RWPE1 (cell line): ENCODE data around the gene SMARCAL1.
A peak's percentile ranks its signal among the peaks of the same experiment; 100 is the strongest.

ENCODE experiments used
- CTCF ChIA-PET: fragments of 350-600 bp; sonication (Branson Sonifier 250); formaldehyde crosslinking; extraction: SDS; loops from one replicate; lab custom pipeline; 2021; lab: Yijun Ruan, JAX
- POLR2A ChIA-PET: fragments of 400-600 bp; formaldehyde crosslinking; extraction: SDS; loops from one replicate; lab custom pipeline; 2020; ENCODE audit warnings: antibody characterized with exemption; ENCODE audit not compliant: low non-redundant PET; lab: Yijun Ruan, JAX
- DNase-seq: peaks from one replicate; pipeline ENCODE4 v3.0.0; 2012; ENCODE audit warnings: low spot score
- H3K27ac ChIP-seq: fragments of 450-650 bp; 2 replicates; pipeline ENCODE4 v1.5.1; 2017
- TF ChIP-seq, protein P1 (sequence below): fragments of 450-650 bp; conservative IDR thresholded peaks from 2 replicates; pipeline ENCODE4 v1.5.1; 2017; ENCODE audit warnings: low read depth, mild to moderate bottlenecking

Gene SMARCAL1

DNA sequence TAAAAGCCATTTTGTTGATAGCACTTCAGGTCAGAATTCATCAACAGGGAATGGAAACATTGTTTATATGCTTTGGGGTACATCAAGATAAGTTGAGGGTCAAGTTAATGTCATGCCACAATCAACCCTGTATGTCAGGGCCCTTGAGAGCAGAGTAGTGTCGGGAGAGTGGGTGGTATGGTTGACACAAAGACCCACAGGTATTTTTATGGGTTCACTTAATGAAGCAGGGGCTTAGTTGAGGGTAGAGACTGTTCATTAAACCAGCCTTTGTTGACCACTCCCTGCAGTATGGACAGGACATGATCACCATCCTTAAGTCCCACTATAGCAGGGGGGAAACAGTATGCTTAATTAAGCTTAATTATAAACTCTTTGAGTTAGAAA is 92.1 kb downstream of the SMARCAL1 start:
- DNase-seq = no peak
- H3K27ac ChIP-seq = no peak overlapping the region
- ChIA-PET CTCF (interaction anchor here (0.6 kb wide), 1 partner anchor 1146 kb away, joined by 3 read pairs; no protein-coding TSS in a partner anchor), POLR2A (interaction anchor here (0.7 kb wide), 1 partner anchor 92 kb away, joined by 21 read pairs; no protein-coding TSS in a partner anchor)
- TF ChIP-seq, protein P1, sequence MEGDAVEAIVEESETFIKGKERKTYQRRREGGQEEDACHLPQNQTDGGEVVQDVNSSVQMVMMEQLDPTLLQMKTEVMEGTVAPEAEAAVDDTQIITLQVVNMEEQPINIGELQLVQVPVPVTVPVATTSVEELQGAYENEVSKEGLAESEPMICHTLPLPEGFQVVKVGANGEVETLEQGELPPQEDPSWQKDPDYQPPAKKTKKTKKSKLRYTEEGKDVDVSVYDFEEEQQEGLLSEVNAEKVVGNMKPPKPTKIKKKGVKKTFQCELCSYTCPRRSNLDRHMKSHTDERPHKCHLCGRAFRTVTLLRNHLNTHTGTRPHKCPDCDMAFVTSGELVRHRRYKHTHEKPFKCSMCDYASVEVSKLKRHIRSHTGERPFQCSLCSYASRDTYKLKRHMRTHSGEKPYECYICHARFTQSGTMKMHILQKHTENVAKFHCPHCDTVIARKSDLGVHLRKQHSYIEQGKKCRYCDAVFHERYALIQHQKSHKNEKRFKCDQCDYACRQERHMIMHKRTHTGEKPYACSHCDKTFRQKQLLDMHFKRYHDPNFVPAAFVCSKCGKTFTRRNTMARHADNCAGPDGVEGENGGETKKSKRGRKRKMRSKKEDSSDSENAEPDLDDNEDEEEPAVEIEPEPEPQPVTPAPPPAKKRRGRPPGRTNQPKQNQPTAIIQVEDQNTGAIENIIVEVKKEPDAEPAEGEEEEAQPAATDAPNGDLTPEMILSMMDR = no peak

DNA sequence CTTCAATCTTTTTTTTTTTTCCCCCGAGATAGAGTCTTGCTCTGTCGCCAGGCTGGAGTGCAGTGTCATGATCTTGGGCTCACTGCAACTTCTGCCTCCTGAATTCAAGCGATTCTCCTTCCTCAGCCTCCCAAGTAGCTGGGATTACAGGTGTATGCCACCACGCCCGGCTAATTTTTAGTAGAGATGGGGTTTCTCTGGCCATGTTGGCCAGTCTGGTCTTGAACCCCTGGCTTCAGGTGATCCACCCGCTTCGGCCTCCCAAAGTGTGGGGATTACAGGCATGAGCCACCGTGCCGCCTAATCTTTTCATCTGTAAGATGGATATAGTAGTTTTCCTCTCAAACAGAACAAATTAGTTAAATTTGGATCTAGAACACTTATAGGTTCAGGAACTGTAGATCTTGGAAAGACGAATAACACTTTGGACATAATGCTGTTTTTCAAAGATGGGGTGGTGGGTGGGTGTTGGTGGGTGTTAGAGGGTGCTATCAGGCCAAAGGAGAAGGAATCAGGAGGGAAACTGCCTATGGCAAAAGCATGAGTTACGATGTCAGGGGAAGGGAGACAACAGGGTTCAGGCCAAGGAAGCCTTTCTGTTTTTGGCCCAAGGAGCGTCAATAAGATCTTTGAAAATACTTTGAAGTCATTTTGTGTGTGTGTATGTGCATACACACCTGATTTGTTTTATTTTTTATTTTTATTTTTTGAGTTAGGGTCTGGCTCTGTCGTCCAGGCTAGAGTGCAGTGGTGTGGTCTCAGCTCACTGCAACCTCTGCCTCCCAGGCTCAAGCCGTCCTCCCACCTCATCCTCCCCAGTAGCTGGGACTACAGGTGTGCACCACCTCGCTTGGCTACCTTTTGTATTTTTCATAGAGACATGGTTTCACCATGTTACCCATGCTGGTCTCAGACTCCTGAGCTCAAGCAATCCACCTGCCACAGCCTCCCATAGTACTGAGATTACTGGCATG is 93.1 kb downstream of the SMARCAL1 start:
- TF ChIP-seq, protein P1 = no peak
- 0 out of 2 replicates have a peak overlapping the region, but pooled peaks have one; percentile 35 for H3K27ac ChIP-seq
- ChIA-PET POLR2A (interaction anchor here (0.7 kb wide), 1 partner anchor 94 kb away, joined by 21 read pairs; no protein-coding TSS in a partner anchor), CTCF (interaction anchor here (0.6 kb wide), 1 partner anchor 1145 kb away, joined by 3 read pairs; no protein-coding TSS in a partner anchor)
- DNase-seq = no peak

DNA sequence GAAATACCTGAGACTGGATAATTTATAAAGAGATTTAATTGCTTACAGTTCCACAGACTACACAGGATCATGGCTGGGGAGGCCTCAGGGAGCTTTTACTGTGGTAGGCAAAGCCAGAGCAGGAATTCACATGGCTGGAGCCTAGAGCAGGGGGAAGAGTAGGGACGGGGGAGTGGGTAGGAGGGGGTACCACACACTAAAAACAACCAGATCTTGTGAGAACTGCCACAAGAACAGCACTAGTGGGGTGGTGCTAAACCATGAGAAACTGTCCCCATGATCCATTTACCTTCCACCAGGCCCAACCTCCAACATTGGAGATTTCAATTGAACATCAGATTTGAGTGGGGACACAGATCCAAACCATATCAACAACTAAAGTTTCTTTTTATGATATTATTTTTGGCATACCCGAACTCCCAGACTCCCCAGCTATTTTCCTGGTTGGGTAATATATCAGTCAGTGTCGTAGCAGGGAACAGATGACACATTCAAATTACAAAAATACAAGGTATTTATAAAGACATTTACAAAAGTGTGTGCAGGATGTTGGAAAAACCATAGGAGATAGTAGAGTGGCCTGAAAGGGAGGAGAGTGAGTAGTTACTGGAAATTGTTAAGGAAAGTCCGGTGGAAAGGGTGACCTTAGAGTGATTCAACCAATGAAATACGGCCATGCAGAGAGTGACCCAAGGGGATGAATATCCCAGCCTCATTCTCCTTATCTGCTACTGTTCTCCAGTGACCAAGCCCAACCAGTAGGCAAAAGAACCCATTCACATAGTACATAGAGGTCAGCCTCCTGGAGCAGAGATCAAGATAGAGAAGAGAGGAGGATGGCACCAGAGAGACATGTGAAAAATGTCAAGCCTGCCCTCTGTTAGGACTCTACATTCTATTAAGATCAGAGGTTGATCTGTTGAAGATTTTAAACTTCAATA is 95.2 kb downstream of the SMARCAL1 start:
- ChIA-PET POLR2A (no interaction called here), CTCF (interaction anchor here (0.7 kb wide), 1 partner anchor 103 kb away, joined by 5 read pairs; no protein-coding TSS in a partner anchor)
- TF ChIP-seq, protein P1 = no peak
- no peak for DNase-seq
- peak overlapping the region; percentile 29; the same call in 1 of the 2 replicates for H3K27ac ChIP-seq

DNA sequence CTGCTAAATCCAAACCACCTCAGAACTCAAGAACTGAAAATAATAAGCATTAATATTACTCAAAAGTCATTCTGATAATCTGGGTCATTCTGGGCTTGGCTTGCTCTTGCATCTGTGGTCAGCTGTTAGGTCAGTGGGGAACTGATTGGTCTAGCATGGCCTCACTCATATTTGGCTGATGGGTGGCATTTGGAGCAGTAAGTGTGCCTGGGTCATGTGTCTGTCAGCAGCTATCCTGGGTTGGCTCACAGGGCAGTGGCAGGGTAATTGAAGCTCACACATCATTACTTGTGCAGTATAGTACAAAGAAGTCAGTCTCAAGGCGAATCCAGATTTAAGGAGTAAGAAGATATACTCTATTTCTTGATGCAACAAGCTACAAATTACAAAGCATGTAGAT is 95.9 kb downstream of the SMARCAL1 start:
- no peak overlapping the region for H3K27ac ChIP-seq
- CTCF ChIA-PET = no interaction called here
- POLR2A ChIA-PET = no interaction called here
- DNase-seq = no peak
- TF ChIP-seq, protein P1 = no peak

DNA sequence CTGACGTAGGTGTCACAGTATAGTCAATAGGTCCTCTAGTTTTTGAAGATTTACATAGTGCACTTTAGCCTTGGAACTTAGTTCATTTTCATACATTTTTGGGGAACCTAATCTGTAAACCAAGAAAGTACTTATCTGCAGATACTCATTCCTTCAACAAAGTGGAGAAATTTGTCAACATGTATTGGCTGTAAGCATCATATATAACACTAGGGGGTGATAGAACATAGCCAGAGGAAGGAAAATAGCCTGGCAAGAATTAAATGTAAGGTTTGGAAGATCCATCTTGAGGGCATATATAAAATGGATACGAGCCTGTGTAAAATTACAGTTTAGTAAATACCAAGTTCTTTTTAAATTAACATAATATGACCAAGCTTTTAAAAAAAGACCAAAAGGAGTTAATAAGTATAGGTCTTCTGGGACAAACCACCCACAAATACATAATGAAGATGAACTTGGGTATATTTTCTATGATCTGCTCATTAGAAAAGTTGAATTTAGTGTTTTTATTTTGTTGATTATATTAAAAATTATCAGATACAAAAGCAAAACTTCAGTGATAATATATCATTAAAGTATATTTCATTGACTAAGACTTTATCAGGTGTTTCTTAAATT is 104.6 kb downstream of the SMARCAL1 start:
- peak; percentile 69 for DNase-seq
- ChIA-PET POLR2A (no interaction called here), CTCF (interaction anchor here (0.5 to 7.1 kb wide), 7 partner anchors 9 to 840 kb away, joined by 3 to 63 read pairs (median 4); no protein-coding TSS in a partner anchor)
- H3K27ac ChIP-seq = no peak overlapping the region
- TF ChIP-seq, protein P1 = peak; percentile 86
